WTC11 (cell line): ENCODE measurements around the gene SLIT3. TPM values are rescaled to one million over a fixed set of nuclear protein-coding genes. Genes with fewer than 3 reads are reported as not detected.

Experiments
- ATAC-seq: fragments of 200-7000 bp; cut with Tn5 transposase; 2 replicates; pipeline ENCODE4 v1.10.0; 2021; ENCODE audit warnings: mild to moderate bottlenecking, moderate library complexity
- CTCF ChIA-PET: fragments of 300-600 bp; sonication (Branson Sonifier 250); formaldehyde crosslinking; loops from one replicate; lab custom pipeline; 2021; ENCODE audit warnings: antibody characterized with exemption; lab: Charles Lee
- POLR2A ChIA-PET: fragments of 350-600 bp; sonication (Branson Sonifier 250); formaldehyde crosslinking; loops from one replicate; lab custom pipeline; 2021; ENCODE audit warnings: antibody characterized with exemption; lab: Charles Lee
- DNase-seq: peaks from one replicate; pipeline ENCODE4 v3.0.0; 2021; ENCODE audit warnings: low spot score
- H3K27ac Mint-ChIP-seq: 2 replicates; pipeline ENCODE4 v1.8.0; 2021; ENCODE audit warnings: mixed read lengths
- H3K27me3 Mint-ChIP-seq: 2 replicates; pipeline ENCODE4 v1.8.0; 2021; ENCODE audit warnings: low read depth, mild to moderate bottlenecking, moderate library complexity, mixed read lengths
- H3K36me3 Mint-ChIP-seq: 2 replicates; pipeline ENCODE4 v1.8.0; 2021; ENCODE audit warnings: mixed read lengths
- H3K4me1 Mint-ChIP-seq: 2 replicates; pipeline ENCODE4 v1.8.0; 2022; ENCODE audit warnings: mixed read lengths
- H3K4me3 Mint-ChIP-seq: 2 replicates; pipeline ENCODE4 v1.8.0; 2021; ENCODE audit warnings: mild to moderate bottlenecking, moderate library complexity, mixed read lengths
- H3K9me3 Mint-ChIP-seq: 2 replicates; pipeline ENCODE4 v1.8.0; 2021; ENCODE audit warnings: mixed read lengths
- AR ChIP-seq: fragments of 250-450 bp; sonication (Bioruptor Pico); IDR thresholded peaks from 2 replicates; pipeline ENCODE4 v1.9.0; 2021; ENCODE audit warnings: mild to moderate bottlenecking
- ESRRA ChIP-seq: sonication (generic); formaldehyde crosslinking; IDR thresholded peaks from 2 replicates; pipeline ENCODE4 v1.8.1; 2022; ENCODE audit warnings: mild to moderate bottlenecking, missing genetic modification reagents, borderline replicate concordance
- GRHL2 ChIP-seq: fragments of 250-450 bp; sonication (Bioruptor Pico); IDR thresholded peaks from 2 replicates; pipeline ENCODE4 v1.8.0; 2022; ENCODE audit warnings: mild to moderate bottlenecking, moderate library complexity; ENCODE audit not compliant: insufficient replicate concordance, severe bottlenecking
- GTF2I ChIP-seq: fragments of 250-450 bp; sonication (Bioruptor Pico); conservative IDR thresholded peaks from 2 replicates; pipeline ENCODE4 v1.4.0; 2021; ENCODE audit warnings: mild to moderate bottlenecking
- HMGA2 ChIP-seq: fragments of 250-450 bp; sonication (Bioruptor Pico); IDR thresholded peaks from 2 replicates; pipeline ENCODE4 v1.4.0; 2021; ENCODE audit warnings: mild to moderate bottlenecking, moderate library complexity
- IRF2 ChIP-seq: sonication (generic); formaldehyde crosslinking; IDR thresholded peaks from 2 replicates; pipeline ENCODE4 v1.8.0; 2022; ENCODE audit warnings: low read depth, missing genetic modification reagents, borderline replicate concordance
- NFYB ChIP-seq: sonication (generic); formaldehyde crosslinking; conservative IDR thresholded peaks from 2 replicates; pipeline ENCODE4 v1.8.0; 2022; ENCODE audit warnings: low read depth, missing genetic modification reagents
- NR1H2 ChIP-seq: sonication (generic); formaldehyde crosslinking; IDR thresholded peaks from 2 replicates; pipeline ENCODE4 v1.9.0; 2021; ENCODE audit warnings: mild to moderate bottlenecking, moderate library complexity, missing genetic modification reagents
- RORB ChIP-seq: fragments of 250-450 bp; sonication (Bioruptor Pico); IDR thresholded peaks from 2 replicates; pipeline ENCODE4 v1.9.0; 2021; ENCODE audit warnings: mild to moderate bottlenecking
- SOX15 ChIP-seq: fragments of 250-450 bp; sonication (Bioruptor Pico); IDR thresholded peaks from 2 replicates; pipeline ENCODE4 v1.9.0; 2021; ENCODE audit warnings: mild to moderate bottlenecking
- USF1 ChIP-seq: sonication (generic); formaldehyde crosslinking; IDR thresholded peaks from 2 replicates; pipeline ENCODE4 v1.8.0; 2022; ENCODE audit warnings: mild to moderate bottlenecking, missing genetic modification reagents
- ZNF138 ChIP-seq: sonication (generic); formaldehyde crosslinking; conservative IDR thresholded peaks from 2 replicates; pipeline ENCODE4 v1.8.1; 2022; ENCODE audit warnings: mild to moderate bottlenecking, moderate library complexity, missing genetic modification reagents
- ZNF396 ChIP-seq: fragments of 250-450 bp; sonication (Bioruptor Pico); IDR thresholded peaks from 2 replicates; pipeline ENCODE4 v1.8.0; 2021; ENCODE audit warnings: mild to moderate bottlenecking, moderate library complexity, borderline replicate concordance
- ZNF416 ChIP-seq: fragments of 250-450 bp; sonication (Bioruptor Pico); IDR thresholded peaks from 2 replicates; pipeline ENCODE4 v1.9.0; 2021; ENCODE audit warnings: mild to moderate bottlenecking, inconsistent platforms
- total RNA-seq: library from RNA; stranded (reverse); gene quantifications from 3 replicates; pipeline ENCODE4 v1.2.3, GENCODE V29; 2021
- TF ChIP-seq, protein P1 (sequence below): sonication (generic); formaldehyde crosslinking; IDR thresholded peaks from 2 replicates; pipeline ENCODE4 v1.8.1; 2023; ENCODE audit warnings: mild to moderate bottlenecking, missing genetic modification reagents, moderate library complexity
- TF ChIP-seq, protein P2 (sequence below): fragments of 250-450 bp; sonication (Bioruptor Pico); IDR thresholded peaks from 2 replicates; pipeline ENCODE4 v1.9.0; 2021; ENCODE audit warnings: mild to moderate bottlenecking, borderline replicate concordance
- TF ChIP-seq, protein P3 (sequence below): sonication (generic); formaldehyde crosslinking; conservative IDR thresholded peaks from 2 replicates; pipeline ENCODE4 v1.8.1; 2023; ENCODE audit warnings: mild to moderate bottlenecking, low read depth, missing genetic modification reagents, moderate library complexity
- TF ChIP-seq, protein P4 (sequence below): sonication (generic); formaldehyde crosslinking; IDR thresholded peaks from 2 replicates; pipeline ENCODE4 v1.8.1; 2022; ENCODE audit warnings: low read depth, mild to moderate bottlenecking, moderate library complexity, missing genetic modification reagents, borderline replicate concordance

SLIT3 gene
- total RNA-seq, 1 experiment from 2014 or later, result 1.9 TPM

DNA sequence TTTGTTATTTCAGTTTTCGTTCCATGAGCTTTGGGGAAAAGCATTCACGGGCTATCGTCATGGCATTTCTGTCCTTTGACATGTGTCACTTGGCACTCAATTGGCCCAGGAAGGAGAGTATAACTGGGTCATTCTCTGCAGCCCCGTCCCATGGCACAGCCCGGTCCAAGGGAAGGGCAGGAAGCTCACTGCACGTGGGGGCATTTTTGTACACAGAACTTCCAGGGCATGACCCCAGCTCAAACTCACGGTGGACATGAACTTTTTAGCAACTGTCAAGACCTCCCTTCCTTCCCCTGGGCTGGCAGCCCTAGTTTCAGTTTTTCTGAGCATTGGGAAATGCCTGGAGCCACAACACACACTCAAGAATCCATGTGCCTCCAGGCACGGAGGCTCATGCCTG, 560.1 kb downstream of the SLIT3 start:
- ATAC-seq (no peak), DNase-seq (no peak)
- Mint-ChIP-seq H3K9me3 (peaks cover 12% of the 10 kb centered on the region), H3K4me3 (no peak overlapping the region), H3K4me1 (no peaks in the 10 kb centered on the region), H3K36me3 (no peaks in the 10 kb centered on the region), H3K27ac (no peak overlapping the region), H3K27me3 (no peaks in the 10 kb centered on the region; the same call in 1 of the 2 replicates)
- ChIA-PET POLR2A (no interaction called here), CTCF (interaction anchor here (3.8 kb wide), 1 partner anchor 7 kb away, joined by 14 read pairs; no protein-coding TSS in a partner anchor)
- TF ChIP-seq HMGA2 (CRISPR knock-in tag) (no peak), ESRRA (no peak), NFYB (CRISPR knock-in tag) (no peak), IRF2 (no peak), ZNF396 (CRISPR knock-in tag) (no peak), GRHL2 (CRISPR knock-in tag) (no peak), USF1 (no peak), NR1H2 (CRISPR knock-in tag) (no peak)
- TF ChIP-seq, protein P1, sequence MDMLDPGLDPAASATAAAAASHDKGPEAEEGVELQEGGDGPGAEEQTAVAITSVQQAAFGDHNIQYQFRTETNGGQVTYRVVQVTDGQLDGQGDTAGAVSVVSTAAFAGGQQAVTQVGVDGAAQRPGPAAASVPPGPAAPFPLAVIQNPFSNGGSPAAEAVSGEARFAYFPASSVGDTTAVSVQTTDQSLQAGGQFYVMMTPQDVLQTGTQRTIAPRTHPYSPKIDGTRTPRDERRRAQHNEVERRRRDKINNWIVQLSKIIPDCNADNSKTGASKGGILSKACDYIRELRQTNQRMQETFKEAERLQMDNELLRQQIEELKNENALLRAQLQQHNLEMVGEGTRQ (CRISPR knock-in tag), result no peak
- TF ChIP-seq, protein P2, sequence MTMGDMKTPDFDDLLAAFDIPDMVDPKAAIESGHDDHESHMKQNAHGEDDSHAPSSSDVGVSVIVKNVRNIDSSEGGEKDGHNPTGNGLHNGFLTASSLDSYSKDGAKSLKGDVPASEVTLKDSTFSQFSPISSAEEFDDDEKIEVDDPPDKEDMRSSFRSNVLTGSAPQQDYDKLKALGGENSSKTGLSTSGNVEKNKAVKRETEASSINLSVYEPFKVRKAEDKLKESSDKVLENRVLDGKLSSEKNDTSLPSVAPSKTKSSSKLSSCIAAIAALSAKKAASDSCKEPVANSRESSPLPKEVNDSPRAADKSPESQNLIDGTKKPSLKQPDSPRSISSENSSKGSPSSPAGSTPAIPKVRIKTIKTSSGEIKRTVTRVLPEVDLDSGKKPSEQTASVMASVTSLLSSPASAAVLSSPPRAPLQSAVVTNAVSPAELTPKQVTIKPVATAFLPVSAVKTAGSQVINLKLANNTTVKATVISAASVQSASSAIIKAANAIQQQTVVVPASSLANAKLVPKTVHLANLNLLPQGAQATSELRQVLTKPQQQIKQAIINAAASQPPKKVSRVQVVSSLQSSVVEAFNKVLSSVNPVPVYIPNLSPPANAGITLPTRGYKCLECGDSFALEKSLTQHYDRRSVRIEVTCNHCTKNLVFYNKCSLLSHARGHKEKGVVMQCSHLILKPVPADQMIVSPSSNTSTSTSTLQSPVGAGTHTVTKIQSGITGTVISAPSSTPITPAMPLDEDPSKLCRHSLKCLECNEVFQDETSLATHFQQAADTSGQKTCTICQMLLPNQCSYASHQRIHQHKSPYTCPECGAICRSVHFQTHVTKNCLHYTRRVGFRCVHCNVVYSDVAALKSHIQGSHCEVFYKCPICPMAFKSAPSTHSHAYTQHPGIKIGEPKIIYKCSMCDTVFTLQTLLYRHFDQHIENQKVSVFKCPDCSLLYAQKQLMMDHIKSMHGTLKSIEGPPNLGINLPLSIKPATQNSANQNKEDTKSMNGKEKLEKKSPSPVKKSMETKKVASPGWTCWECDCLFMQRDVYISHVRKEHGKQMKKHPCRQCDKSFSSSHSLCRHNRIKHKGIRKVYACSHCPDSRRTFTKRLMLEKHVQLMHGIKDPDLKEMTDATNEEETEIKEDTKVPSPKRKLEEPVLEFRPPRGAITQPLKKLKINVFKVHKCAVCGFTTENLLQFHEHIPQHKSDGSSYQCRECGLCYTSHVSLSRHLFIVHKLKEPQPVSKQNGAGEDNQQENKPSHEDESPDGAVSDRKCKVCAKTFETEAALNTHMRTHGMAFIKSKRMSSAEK (CRISPR knock-in tag), result no peak
- TF ChIP-seq, protein P3, sequence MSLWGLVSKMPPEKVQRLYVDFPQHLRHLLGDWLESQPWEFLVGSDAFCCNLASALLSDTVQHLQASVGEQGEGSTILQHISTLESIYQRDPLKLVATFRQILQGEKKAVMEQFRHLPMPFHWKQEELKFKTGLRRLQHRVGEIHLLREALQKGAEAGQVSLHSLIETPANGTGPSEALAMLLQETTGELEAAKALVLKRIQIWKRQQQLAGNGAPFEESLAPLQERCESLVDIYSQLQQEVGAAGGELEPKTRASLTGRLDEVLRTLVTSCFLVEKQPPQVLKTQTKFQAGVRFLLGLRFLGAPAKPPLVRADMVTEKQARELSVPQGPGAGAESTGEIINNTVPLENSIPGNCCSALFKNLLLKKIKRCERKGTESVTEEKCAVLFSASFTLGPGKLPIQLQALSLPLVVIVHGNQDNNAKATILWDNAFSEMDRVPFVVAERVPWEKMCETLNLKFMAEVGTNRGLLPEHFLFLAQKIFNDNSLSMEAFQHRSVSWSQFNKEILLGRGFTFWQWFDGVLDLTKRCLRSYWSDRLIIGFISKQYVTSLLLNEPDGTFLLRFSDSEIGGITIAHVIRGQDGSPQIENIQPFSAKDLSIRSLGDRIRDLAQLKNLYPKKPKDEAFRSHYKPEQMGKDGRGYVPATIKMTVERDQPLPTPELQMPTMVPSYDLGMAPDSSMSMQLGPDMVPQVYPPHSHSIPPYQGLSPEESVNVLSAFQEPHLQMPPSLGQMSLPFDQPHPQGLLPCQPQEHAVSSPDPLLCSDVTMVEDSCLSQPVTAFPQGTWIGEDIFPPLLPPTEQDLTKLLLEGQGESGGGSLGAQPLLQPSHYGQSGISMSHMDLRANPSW (CRISPR knock-in tag), result no peak

DNA sequence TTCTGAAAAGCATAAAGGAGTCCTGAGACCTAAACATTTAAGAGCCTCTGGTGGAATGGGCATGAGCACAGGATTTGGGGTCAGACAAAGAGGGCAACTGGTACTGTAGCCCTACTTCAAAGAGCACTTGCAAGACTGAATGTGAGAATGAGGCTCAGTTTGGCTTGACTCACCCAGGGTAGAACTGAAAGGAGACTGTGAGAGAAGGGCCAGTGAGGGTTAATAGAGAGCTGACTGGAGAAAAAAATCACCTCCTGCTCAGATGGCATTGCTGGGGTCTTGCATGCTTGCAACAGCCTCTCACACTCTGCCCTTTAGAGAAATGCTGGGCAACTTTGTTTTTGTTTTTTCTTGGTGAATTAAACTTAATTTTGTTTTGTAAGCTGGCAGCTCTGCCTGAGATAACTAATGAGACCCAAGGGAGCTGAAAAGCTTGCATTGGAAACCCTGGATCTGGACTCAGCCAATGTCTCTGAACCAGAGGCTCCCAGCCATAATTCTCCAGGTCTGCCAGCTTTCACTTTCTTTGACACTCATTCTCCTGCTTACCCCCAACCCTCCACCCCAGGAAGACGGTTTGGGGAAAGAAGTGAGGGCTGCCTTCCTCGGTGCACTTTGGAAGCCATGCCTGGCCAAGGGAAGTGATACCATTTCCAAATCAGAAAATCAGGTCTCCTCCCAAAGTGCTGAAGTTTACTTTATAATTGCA, 560.7 kb downstream of the SLIT3 start:
- DNase-seq (no peak), ATAC-seq (no peak)
- H3K27ac Mint-ChIP-seq, result no peak overlapping the region
- no peak overlapping the region for H3K4me3 Mint-ChIP-seq
- peaks cover 12% of the 10 kb centered on the region for H3K9me3 Mint-ChIP-seq
- no peaks in the 10 kb centered on the region for H3K4me1 Mint-ChIP-seq
- H3K27me3 Mint-ChIP-seq, result no peaks in the 10 kb centered on the region; the same call in 1 of the 2 replicates
- H3K36me3 Mint-ChIP-seq, result no peaks in the 10 kb centered on the region
- POLR2A ChIA-PET, result no interaction called here
- CTCF ChIA-PET, result interaction anchor here (0.6 to 3.8 kb wide), 2 partner anchors 8 to 21 kb away, joined by 3 to 14 read pairs; no protein-coding TSS in a partner anchor
- TF ChIP-seq SOX15, result no peak
- TF ChIP-seq ZNF138 (CRISPR knock-in tag), result no peak
- TF ChIP-seq ZNF416 (CRISPR knock-in tag), result no peak
- no peak for TF ChIP-seq RORB (CRISPR knock-in tag)
- no peak for TF ChIP-seq AR
- TF ChIP-seq, protein P4, sequence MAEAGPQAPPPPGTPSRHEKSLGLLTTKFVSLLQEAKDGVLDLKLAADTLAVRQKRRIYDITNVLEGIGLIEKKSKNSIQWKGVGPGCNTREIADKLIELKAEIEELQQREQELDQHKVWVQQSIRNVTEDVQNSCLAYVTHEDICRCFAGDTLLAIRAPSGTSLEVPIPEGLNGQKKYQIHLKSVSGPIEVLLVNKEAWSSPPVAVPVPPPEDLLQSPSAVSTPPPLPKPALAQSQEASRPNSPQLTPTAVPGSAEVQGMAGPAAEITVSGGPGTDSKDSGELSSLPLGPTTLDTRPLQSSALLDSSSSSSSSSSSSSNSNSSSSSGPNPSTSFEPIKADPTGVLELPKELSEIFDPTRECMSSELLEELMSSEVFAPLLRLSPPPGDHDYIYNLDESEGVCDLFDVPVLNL (CRISPR knock-in tag), result no peak
- no peak for TF ChIP-seq GTF2I (CRISPR knock-in tag)
